HepG2 (cell line): ENCODE data around the gene PCNA. TPM values are rescaled to one million over a fixed set of nuclear protein-coding genes. Genes with fewer than 3 reads are reported as not detected.

ENCODE experiments used
- NR2F2 ChIP-seq: IDR thresholded peaks from 2 replicates; pipeline ENCODE4 v1.6.1; 2012; ENCODE audit warnings: low read depth, inconsistent platforms, borderline replicate concordance
- NR2F6 ChIP-seq, 2 experiments: IDR thresholded peaks; 2 replicates each; pipeline ENCODE4 v1.6.1; 2016; ENCODE audit warnings: antibody characterized with exemption in 1 of 2, mild to moderate bottlenecking in 1 of 2
- RBFOX2 ChIP-seq: fragments of 200-400 bp; formaldehyde crosslinking; IDR thresholded peaks from 2 replicates; pipeline ENCODE4 v1.6.1; 2017; ENCODE audit warnings: low read depth, mild to moderate bottlenecking, low read length
- SAP130 ChIP-seq: IDR thresholded peaks from 2 replicates; pipeline ENCODE4 v1.6.1; 2016; ENCODE audit warnings: low read depth
- ZNF782 ChIP-seq: sonication (generic); formaldehyde crosslinking; IDR thresholded peaks from 2 replicates; pipeline ENCODE4 v1.4.0; 2020; ENCODE audit warnings: missing genetic modification reagents, mild to moderate bottlenecking, borderline replicate concordance
- polyA plus RNA-seq, 8 experiments: library from polyadenylated mRNA; depleted of rRNA in 3 of 8; stranded (reverse) in 7 of 8; unstranded in 1 of 8; fragments of >200 nt; fragmentation: Illumina TruSeq in 4 of 8; extraction: Trizol in 4 of 8; gene quantifications; 2 replicates each; pipeline versions ENCODE4 v1.2.1 to v1.2.3, GENCODE V29; 2011 to 2016; ENCODE audit warnings: low read depth in 4 of 8, missing spikeins in 1 of 8, mixed read lengths in 1 of 8; ENCODE audit not compliant: insufficient read depth in 1 of 8
- total RNA-seq, 5 experiments: library from RNA; depleted of rRNA; stranded (reverse); fragments of >200 nt; fragmentation: Illumina TruSeq; extraction: Trizol; gene quantifications; 2 replicates each; pipeline ENCODE4 v1.2.3, GENCODE V29; 2016; ENCODE audit warnings: low read depth in 1 of 5
- TF ChIP-seq, protein P1 (sequence below), 2 experiments: sonication (generic) in 1 of 2; formaldehyde crosslinking in 1 of 2; IDR thresholded peaks; 2 replicates each; pipeline versions ENCODE4 v1.6.1 to v1.9.0; 2014 to 2022; ENCODE audit warnings: antibody characterized with exemption in 1 of 2, borderline replicate concordance in 1 of 2, inconsistent platforms in 1 of 2, low read depth in 1 of 2, missing genetic modification reagents in 1 of 2
- TF ChIP-seq, protein P2 (sequence below): sonication (generic); formaldehyde crosslinking; conservative IDR thresholded peaks from 2 replicates; pipeline ENCODE4 v1.4.0; 2020; ENCODE audit warnings: missing genetic modification reagents
- TF ChIP-seq, protein P3 (sequence below): sonication (generic); formaldehyde crosslinking; conservative IDR thresholded peaks from 2 replicates; pipeline ENCODE4 v1.4.0; 2020; ENCODE audit warnings: mild to moderate bottlenecking, missing genetic modification reagents, moderate library complexity

Gene PCNA
- total and polyA plus RNA-seq, 2 of the 13 experiments (the other 11 are each of a cell fraction or from before 2014, with no cell fraction given) = 229 to 655 TPM

DNA sequence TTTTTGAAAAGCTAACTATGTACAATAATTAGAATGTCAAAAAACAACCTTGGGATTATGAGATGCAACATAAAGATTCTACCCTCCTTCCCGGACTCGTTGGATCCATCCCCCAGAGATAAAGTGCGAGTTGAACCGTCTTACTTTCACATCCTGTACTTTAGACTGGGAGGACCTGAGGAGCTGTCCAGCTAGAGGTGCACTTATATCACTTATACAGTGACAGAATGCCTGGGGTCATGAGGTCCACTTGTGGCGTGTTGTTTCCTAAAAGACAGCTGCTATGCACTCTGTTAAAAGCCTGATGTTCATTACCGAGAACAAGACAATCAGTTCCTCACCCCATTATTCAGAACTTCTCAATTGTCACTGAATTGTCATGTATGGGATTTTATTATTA, 9.1 kb upstream of the PCNA start (continued):
- TF ChIP-seq, protein P1, sequence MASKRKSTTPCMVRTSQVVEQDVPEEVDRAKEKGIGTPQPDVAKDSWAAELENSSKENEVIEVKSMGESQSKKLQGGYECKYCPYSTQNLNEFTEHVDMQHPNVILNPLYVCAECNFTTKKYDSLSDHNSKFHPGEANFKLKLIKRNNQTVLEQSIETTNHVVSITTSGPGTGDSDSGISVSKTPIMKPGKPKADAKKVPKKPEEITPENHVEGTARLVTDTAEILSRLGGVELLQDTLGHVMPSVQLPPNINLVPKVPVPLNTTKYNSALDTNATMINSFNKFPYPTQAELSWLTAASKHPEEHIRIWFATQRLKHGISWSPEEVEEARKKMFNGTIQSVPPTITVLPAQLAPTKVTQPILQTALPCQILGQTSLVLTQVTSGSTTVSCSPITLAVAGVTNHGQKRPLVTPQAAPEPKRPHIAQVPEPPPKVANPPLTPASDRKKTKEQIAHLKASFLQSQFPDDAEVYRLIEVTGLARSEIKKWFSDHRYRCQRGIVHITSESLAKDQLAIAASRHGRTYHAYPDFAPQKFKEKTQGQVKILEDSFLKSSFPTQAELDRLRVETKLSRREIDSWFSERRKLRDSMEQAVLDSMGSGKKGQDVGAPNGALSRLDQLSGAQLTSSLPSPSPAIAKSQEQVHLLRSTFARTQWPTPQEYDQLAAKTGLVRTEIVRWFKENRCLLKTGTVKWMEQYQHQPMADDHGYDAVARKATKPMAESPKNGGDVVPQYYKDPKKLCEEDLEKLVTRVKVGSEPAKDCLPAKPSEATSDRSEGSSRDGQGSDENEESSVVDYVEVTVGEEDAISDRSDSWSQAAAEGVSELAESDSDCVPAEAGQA (IDR thresholded peaks at IDR 0.05; ENCODE audit: low read depth) = peak; percentile 38; the same call in 1 of the 2 replicates
- TF ChIP-seq, protein P1 (CRISPR knock-in tag; IDR thresholded peaks at IDR 0.05; ENCODE audit: borderline replicate concordance) = no peak
- TF ChIP-seq RBFOX2 (0 out of 2 replicates have a peak, but pooled peaks have one; percentile 35), NR2F2 (0 out of 2 replicates have a peak, but pooled peaks have one; percentile 24), NR2F6 (IDR thresholded peaks at IDR 0.05) (peak; percentile 42), NR2F6 (CRISPR knock-in tag; IDR thresholded peaks at IDR 0.05) (peak; percentile 60; the same call in 1 of the 2 replicates), SAP130 (CRISPR knock-in tag) (peak; percentile 54), ZNF782 (CRISPR knock-in tag) (no peak)
- TF ChIP-seq, protein P2, sequence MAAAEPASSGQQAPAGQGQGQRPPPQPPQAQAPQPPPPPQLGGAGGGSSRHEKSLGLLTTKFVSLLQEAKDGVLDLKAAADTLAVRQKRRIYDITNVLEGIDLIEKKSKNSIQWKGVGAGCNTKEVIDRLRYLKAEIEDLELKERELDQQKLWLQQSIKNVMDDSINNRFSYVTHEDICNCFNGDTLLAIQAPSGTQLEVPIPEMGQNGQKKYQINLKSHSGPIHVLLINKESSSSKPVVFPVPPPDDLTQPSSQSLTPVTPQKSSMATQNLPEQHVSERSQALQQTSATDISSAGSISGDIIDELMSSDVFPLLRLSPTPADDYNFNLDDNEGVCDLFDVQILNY = no peak
- TF ChIP-seq, protein P3, sequence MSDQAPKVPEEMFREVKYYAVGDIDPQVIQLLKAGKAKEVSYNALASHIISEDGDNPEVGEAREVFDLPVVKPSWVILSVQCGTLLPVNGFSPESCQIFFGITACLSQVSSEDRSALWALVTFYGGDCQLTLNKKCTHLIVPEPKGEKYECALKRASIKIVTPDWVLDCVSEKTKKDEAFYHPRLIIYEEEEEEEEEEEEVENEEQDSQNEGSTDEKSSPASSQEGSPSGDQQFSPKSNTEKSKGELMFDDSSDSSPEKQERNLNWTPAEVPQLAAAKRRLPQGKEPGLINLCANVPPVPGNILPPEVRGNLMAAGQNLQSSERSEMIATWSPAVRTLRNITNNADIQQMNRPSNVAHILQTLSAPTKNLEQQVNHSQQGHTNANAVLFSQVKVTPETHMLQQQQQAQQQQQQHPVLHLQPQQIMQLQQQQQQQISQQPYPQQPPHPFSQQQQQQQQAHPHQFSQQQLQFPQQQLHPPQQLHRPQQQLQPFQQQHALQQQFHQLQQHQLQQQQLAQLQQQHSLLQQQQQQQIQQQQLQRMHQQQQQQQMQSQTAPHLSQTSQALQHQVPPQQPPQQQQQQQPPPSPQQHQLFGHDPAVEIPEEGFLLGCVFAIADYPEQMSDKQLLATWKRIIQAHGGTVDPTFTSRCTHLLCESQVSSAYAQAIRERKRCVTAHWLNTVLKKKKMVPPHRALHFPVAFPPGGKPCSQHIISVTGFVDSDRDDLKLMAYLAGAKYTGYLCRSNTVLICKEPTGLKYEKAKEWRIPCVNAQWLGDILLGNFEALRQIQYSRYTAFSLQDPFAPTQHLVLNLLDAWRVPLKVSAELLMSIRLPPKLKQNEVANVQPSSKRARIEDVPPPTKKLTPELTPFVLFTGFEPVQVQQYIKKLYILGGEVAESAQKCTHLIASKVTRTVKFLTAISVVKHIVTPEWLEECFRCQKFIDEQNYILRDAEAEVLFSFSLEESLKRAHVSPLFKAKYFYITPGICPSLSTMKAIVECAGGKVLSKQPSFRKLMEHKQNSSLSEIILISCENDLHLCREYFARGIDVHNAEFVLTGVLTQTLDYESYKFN (CRISPR knock-in tag) = 0 out of 2 replicates have a peak, but pooled peaks have one; percentile 18
